GM19193 (cell line): ENCODE measurements around the gene ZBTB7C.

ENCODE experiments used
- POLR2A ChIP-seq: IDR thresholded peaks from 4 replicates; pipeline ENCODE4 v1.6.1; 2011; ENCODE audit not compliant: insufficient read depth, insufficient read length; ENCODE audit errors: extremely low read depth

Gene ZBTB7C

DNA sequence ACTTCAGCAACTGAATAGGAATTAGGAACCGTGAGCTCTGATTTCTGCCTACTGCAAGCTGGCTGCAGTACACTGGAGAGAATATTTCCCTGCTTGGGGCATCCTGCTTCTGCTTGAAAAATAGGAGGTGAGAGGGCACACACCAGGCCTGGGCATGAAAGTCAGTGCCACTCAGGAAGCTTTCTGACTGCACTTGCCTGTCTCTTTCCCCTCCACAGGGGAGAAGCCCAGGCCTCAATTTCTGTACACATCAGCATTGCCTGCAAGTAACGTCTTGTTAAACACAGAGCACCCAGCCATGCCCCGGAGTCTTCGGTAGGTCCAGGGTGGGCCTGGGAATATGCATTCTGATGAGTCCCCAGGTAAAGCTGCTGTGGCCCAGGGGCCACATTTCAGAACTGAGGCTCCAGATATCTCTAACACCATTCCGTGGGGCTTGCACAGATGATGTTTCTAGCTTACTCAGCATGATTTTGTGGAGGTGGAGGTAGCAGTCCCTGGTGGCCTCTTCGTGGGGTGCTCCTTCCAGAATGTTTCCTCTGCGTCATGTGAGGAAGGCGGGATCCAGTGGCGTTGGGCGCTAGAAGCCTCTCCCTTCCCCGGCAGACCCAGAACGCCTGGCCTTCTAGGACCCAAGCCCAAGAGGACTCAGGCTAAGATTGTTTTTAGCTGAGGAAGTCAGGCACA lies 114.1 kb downstream of the ZBTB7C start:
- TF ChIP-seq POLR2A = no peak

DNA sequence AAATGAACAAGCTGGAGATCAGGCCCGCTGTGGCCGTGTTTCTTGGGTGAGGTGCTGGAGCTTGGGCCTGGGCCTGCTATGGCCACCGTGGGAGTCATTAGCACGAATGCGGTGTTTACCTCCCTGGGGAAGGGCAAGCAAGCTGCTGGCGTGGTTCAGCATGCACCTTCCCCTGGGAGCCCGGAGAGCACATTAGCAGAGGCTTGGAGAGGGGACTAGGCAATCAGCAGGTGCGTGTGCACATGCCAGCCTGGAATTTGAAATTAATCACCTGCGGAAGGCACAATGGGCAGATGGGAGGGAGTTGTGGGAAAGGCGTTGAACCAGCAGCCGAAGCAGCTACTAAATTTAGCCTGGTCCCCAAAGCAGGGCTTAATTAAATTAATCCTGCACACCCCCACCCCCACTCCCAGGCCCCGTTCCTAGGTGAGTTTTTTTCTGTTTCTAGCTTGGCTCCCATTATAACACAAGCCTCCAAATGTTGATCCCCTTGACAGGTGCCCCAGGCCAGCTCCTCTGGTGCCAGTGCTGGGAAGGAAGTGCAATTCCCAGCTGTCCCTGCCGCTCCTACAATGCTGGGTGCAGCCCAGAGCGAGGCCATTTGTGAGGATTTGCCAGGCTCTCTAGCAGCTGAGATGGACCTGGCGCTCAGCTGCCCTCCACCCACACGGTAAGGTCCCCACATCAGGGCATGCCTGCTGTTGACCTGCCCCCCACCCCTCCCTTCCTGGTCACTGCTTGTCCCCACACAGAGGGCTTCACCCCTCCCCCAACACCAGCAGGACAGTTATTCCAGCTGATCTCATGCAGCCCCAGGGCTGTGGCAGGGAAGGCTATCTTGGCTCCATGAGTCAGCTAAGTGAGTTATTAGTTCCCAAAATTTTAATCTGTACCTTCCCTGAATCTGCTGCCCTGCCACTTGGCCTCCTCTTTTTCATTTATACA lies 115.0 kb downstream of the ZBTB7C start:
- no peak for TF ChIP-seq POLR2A

- no peak for TF ChIP-seq POLR2A
Measured at GRCh38 chr18:48292782-48293424, 116.3 kb downstream of the ZBTB7C start.

DNA sequence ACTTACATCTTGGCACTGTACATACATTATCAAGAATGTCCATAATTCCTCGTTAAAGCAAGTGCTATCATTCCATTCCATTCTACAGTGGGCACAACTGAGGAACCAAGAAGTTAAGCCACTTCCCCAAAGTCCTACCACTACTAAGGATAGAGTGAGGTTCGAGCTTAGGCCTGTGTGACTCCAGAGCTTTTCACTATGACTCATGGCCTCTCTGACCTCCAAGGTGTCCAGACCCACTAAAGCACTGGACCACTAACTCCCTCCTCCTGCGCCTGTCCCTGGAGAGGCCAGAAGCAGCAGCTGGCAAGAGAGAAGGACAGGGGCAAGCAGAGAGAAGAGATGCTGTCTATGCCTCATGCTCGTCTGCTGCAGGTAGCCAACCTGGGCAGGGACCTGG lies 117.0 kb downstream of the ZBTB7C start:
- TF ChIP-seq POLR2A = no peak

DNA sequence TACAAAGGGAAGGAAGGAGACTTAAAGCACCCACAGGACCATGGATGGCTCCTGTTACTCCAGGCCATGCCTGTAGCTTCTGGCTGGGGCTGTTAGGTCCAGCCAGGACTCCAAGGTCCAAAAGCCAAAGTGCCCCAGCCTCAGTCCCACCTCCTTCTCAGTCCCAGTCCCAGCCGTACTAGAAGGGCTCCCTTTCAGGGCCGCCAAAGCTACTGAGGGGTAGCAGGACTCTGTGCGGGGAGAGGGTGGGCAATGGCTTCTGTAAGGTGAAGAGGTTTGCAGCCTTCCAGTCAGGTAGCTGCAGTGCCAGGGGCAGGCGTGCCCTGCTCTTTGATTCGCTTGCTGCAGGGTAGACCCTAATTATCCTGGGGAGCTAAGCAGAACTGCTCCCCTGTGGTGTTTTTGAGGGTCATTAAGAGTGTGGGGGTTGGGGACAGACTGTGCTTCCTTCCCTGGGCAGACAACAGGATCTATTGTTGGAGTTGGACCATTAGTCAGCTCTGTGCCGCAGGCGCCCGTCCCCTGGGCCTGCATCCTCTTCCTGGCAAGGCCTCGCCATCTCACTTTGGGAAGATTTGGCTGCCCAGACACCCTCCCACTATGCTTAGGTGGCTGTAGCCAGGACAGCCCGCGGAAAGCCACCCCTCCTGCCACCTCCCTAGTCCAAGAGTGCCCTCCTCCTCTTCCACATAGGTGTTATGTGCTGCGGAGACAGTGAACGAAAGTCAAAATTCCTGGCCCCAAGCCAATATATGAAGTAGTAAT lies 118.8 kb downstream of the ZBTB7C start:
- TF ChIP-seq POLR2A = no peak

GRCh38 chr18:48284743-48285142 lies 124.4 kb downstream of the ZBTB7C start:
- TF ChIP-seq POLR2A = no peak

- no peak for TF ChIP-seq POLR2A
Measured at GRCh38 chr18:48279312-48279711, 129.9 kb downstream of the ZBTB7C start.

- TF ChIP-seq POLR2A = no peak
Measured at GRCh38 chr18:48278081-48278480, 131.1 kb downstream of the ZBTB7C start.

GRCh38 chr18:48274301-48274700 lies 134.9 kb downstream of the ZBTB7C start:
- TF ChIP-seq POLR2A = no peak

DNA sequence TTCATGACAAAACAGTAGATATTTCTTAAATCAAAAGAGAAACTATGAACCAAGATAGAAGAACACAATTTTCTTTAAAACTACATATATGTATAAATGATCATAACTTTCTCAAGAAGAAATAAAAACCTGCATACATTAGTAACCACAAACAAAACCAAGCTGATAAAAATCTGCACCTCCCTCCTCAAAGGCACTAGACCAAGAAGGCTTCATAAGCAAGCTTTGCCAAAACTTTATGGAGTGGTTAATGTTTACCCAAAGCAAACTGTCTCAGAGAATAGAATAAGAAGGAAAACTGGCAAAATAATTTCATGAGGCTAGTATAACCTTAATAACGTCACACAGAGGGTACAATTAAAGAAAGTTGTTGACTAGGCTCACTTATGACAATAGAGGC lies 138.3 kb downstream of the ZBTB7C start:
- TF ChIP-seq POLR2A = no peak

- TF ChIP-seq POLR2A = no peak
Measured at GRCh38 chr18:48265328-48265727, 143.9 kb downstream of the ZBTB7C start.

DNA sequence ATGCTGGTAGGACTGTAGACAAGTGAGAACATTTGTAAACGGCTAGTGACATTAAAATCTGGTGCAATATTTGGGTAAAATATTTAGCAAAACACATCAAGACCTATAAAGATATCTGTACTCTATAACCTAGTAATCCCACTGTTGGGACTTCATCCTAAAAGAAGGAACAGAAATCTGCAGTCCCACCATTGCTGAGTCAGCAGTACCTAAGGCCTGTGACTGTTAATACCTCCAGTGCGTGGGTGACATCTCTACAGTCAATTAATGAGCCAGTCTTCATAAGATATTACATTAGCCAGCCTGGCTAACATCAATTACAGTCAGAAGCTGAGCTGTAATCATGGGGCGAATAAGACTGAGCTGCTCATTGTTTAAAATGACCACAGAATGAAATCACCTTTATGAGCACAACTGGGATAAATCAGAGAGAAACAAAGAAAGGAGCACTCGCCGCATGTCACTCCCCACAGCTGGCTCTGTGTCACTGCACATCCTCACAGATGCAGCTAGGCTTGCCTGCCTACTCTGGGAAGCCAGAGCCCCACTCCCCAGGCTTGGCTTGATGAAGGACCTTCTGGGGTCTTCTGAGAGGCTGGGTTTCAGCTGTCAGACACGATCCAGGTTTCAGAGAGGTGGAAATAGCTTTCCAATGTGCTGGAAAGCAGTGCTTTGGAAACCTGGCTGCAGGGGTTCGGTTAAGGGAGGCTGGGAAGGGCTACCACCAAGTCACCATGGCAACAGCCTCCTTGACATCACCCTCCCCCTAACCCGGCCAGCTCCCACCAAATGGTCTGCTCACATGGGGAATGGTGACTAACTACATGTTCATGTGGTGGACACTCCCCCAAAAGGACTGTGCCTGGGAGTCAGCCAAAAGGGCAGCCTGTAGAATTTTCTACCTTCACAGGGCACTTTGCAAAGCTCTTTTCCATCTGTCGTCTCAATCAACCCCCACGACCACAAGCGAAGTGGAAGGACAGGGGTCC lies 145.0 kb downstream of the ZBTB7C start:
- TF ChIP-seq POLR2A = no peak

- no peak for TF ChIP-seq POLR2A
Measured at GRCh38 chr18:48263192-48263853, 145.9 kb downstream of the ZBTB7C start.
